ENCODE measurements around the gene C7orf57.

Gene C7orf57

DNA sequence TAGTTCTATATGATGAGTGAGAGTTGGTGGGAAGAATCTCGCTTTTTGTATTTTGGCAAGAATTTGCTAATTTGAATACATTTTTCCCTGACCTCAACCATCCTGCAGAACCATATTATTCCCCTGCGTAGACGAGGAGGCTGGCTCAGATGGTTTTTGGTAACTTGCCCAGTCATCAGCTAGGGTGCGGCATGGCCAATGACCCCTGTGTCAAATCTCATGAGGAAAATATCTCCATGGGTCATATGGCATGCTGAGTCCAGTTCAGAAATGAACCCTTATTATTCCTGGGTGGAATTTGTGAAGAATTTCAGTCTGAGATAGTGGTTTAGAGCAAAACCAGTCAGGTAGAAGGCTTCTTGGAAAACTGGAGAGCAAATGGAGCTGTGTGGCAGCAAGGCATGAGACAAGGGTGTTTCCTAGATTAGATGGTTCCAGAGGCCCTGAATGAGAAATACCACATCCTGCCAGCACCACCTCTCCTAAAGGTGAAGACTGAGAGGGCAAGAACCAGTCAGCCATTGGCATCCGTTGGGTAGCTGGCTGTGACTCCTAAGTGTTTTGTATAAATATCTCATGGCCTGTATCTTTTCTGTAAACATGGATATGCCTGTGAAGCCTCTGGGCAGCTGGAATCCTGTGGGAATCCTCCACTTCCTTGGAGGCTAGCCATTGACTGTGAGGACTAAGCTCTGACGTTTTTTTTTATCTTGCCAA lies 47.9 kb downstream of the C7orf57 start:
- H3K4me3 ChIP-seq (ENCODE audit: low read depth, low read length): no peak overlapping the region
- no peak for DNase-seq (ENCODE audit: low read depth)
- TF ChIP-seq, protein P1, sequence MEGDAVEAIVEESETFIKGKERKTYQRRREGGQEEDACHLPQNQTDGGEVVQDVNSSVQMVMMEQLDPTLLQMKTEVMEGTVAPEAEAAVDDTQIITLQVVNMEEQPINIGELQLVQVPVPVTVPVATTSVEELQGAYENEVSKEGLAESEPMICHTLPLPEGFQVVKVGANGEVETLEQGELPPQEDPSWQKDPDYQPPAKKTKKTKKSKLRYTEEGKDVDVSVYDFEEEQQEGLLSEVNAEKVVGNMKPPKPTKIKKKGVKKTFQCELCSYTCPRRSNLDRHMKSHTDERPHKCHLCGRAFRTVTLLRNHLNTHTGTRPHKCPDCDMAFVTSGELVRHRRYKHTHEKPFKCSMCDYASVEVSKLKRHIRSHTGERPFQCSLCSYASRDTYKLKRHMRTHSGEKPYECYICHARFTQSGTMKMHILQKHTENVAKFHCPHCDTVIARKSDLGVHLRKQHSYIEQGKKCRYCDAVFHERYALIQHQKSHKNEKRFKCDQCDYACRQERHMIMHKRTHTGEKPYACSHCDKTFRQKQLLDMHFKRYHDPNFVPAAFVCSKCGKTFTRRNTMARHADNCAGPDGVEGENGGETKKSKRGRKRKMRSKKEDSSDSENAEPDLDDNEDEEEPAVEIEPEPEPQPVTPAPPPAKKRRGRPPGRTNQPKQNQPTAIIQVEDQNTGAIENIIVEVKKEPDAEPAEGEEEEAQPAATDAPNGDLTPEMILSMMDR (IDR thresholded peaks at IDR 0.05; ENCODE audit: control insufficient read depth, extremely low read depth, insufficient read depth): no peak

DNA sequence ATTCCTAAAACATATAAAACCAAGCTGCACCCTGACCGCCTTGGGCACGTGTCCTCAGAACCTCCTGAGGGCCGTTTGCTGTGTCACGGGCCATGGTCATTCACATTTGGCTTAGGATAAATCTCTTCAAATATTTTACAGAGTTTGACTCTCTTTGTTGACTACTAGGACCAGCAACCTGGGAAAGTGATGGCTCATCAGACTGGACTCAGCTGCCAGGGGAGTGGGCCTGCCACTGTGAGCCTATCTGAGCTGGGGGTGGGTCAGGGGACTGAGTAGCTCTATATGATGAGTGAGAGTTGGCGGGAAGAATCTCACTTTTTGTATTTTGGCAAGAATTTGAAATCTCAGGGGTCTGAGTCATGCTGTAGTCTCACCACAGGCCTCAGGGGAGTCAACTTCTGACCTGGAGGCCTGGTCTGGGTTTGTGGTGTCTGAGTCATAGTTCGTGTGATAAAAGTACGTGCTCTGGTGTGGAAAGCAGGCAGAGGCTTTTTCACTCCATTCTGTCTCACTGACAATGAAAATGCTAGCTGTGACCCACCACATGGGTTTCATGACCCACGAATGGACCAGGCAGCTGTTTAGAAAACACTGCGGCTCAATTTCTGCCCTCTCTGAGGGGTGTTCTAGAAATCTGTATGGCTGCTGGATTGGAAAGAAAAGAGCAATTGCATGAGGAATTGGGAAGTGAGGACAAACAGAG lies 49.5 kb downstream of the C7orf57 start:
- DNase-seq (ENCODE audit: low read depth): no peak
- TF ChIP-seq, protein P1 (IDR thresholded peaks at IDR 0.05; ENCODE audit: control insufficient read depth, extremely low read depth, insufficient read depth): no peak
- H3K4me3 ChIP-seq (ENCODE audit: low read depth, low read length): no peak overlapping the region

DNA sequence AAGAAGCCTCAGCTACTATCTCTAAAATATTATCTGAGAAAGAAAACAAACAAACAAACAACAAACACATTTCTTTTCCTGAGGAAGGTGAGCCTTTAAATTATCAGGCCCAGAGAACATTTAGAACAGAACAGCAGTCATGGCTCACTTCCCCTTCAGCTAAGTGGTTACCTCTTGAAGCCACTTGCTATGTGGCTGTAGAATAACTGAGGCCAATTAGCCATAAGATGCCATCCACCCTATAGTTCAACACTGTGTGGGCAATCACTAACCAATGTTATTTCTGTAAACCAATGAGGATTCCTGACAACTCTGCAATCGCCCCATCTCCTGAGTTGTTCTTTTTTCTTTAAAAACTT lies 50.1 kb downstream of the C7orf57 start:
- DNase-seq (ENCODE audit: low read depth): no peak
- H3K4me3 ChIP-seq (ENCODE audit: low read depth, low read length): no peak overlapping the region
- TF ChIP-seq, protein P1 (IDR thresholded peaks at IDR 0.05; ENCODE audit: control insufficient read depth, extremely low read depth, insufficient read depth): no peak

DNA sequence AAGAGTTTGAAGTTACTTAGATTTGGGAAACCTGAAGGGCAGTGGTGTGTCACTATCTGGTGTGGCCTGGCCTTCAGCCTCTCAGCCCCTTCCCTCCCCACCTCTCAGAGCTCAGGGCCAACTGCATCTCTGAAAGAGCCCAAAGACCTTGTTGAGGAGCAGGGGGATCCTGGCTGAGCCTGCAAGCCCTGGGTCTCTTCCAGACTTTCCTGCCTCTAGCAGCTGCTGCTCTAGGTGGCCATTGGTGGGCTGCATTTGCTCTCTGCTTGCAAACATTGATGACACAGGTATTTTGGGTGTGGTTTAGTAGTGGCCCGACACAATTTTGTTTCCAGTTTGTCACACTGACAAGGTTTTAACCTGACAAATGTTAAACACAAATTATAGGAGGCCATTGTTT lies 50.6 kb downstream of the C7orf57 start:
- no peak overlapping the region for H3K4me3 ChIP-seq (ENCODE audit: low read depth, low read length)
- no peak for DNase-seq (ENCODE audit: low read depth)
- TF ChIP-seq, protein P1 (IDR thresholded peaks at IDR 0.05; ENCODE audit: control insufficient read depth, extremely low read depth, insufficient read depth): no peak

DNA sequence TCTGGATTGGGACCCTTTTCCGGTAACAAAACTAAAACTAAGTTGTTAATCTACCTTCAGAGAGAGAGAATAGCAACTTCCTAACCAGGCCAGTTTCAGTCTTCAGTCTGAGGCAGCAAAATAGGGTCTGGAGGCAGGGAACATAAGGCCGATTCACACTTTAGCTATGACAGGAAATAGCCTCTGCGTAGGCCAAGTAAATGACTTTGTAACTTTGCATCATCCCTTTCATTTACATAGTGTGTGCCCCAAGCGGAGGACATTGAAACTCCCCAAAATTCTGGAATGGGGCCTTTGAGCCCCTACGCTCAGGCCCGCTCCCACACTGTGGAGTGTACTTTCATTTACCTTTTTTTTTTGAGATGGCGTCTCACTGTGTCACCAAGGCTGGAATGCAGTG lies 52.0 kb downstream of the C7orf57 start:
- no peak for DNase-seq (ENCODE audit: low read depth)
- TF ChIP-seq, protein P1 (IDR thresholded peaks at IDR 0.05; ENCODE audit: control insufficient read depth, extremely low read depth, insufficient read depth): no peak
- no peak overlapping the region for H3K4me3 ChIP-seq (ENCODE audit: low read depth, low read length)

DNA sequence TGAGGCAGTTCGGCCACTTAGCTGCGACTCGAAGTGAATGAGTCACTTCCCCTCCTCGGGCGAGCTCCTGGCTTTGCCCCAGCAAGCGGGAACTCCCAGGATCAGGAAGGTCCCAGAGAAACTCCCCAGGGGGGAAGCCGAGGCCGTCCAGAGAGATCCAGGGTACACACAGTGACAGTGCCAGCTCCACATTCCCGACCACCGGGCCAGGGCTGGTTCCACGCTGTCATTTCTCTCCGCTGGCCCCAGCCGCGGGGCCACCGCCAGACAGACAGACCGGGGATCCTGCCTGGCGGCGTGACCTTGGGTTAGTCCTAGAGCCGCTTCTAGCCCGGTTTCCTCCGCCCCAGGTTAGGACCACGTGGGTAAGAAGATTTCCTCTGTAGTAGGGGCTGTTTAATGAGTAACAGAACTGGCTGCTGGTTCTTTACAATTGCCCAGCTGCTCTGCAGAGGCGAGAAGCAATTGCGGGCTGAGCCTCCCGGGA lies 53.3 kb downstream of the C7orf57 start:
- H3K4me3 ChIP-seq (ENCODE audit: low read depth, low read length): peak overlapping the region; percentile 65
- DNase-seq (ENCODE audit: low read depth): no peak
- TF ChIP-seq, protein P1 (IDR thresholded peaks at IDR 0.05; ENCODE audit: control insufficient read depth, extremely low read depth, insufficient read depth): no peak

All from LNCaP clone FGC (cell line).